Activated CD8-positive, alpha-beta memory T cell treated with anti-CD3 and anti-CD28 coated beads, Interleukin-2, amount 50 U/mL, for 1 hour (primary cell): ENCODE results near the gene TELO2.
"Not testable (repeated sequence)": the region's sequence is repeated elsewhere in the genome, so short reads cannot be mapped to it uniquely, and the experiment has no call there.

Experiments
- DNase-seq: peaks from one replicate; pipeline ENCODE4 v3.0.0-alpha.2; 2020; ENCODE audit errors: extremely low read depth

The TELO2 gene

DNA sequence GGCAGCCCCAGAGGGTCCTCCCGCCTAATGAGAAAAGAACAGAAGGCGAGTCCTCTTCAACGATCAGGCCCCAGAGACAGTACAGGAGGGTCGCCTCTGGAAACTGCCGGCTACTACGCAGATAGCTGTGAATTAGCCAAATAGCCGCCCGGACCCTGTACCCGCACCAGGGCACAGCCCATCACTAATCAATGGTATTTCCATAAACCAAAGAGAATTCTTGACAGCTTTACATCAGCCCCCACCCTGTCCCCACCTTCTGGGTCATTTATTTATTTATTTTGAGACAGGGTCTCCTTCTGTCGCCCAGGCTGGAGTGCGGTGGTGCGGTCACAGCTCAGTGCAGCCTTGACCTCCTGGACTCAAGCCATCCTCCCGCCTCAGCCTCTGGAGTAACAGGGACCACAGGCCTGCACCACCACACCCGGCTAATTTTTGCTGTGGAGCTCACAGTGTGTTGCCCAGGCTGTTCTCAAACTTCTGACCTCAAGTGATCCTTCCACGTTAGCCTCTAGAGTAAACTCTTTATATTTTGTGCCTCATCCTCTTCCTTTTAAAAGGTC is 17.5 kb upstream of the TELO2 start:
- no peak for DNase-seq

- no peak for DNase-seq
Observed at GRCh38 chr16:1477033-1477432, 16.1 kb upstream of the TELO2 start.

DNA sequence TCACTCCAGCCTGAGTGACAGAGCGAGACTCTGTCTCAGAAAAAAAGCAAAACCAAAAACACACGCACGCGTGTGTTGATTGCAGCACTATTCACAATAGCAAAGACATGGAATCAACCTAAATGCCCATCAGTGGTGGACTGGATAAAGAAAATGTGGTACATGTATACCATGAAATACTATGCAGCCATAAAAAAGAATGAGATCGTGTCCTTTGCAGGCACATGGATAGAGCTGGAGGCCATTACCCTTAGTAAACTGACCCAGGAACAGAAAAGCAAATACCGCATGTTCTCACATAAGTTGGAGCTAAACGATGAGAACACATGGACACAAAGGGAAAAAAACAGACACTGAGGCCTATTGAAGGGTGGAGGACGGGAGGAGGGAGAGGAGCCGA is 14.2 kb upstream of the TELO2 start:
- not testable (repeated sequence) for DNase-seq

DNA sequence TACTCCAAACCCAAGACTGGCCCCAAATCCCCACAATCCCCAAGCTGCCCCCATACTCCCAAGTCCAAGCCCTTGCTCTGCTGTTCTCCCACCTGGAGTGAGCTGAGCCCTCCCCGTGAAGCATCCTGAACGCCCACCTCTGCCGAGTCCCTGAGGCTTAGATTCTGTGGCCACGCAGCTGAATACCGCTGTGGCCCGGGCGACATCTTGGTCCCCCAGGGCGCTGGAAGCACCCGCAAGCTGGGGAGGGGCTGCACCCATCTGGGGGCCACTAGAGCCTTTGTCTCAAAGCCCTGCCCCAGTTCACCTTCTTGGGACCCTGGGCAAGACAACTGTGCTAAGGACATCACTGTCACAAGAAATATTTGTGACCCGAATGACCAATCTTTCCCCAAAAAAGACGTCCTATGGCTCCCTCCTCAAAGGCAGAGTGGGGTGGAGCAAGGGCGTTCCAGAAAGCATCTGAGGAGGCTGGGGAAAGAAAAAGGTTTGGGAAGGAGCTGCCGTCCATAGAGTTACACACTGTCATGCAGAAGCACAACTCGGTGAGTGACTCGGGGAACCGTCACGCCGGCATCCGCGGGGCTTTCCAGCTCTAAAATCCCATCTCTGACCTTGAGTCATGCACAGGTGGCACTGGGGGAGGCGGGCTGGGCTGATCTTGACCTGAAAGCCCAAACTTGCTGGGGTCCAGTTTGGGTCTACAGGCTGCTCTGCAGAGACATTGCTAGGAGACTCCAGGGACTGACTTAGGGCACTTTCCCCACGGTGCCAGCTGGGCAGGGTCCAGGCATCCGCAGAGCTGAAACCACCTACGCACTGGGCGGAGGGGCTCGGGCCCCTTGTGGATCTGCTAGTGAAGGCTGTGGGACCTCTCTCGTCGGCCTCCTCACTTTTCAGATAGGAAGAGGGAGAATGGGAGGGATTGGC is 11.0 kb upstream of the TELO2 start:
- DNase-seq, result no peak

DNA sequence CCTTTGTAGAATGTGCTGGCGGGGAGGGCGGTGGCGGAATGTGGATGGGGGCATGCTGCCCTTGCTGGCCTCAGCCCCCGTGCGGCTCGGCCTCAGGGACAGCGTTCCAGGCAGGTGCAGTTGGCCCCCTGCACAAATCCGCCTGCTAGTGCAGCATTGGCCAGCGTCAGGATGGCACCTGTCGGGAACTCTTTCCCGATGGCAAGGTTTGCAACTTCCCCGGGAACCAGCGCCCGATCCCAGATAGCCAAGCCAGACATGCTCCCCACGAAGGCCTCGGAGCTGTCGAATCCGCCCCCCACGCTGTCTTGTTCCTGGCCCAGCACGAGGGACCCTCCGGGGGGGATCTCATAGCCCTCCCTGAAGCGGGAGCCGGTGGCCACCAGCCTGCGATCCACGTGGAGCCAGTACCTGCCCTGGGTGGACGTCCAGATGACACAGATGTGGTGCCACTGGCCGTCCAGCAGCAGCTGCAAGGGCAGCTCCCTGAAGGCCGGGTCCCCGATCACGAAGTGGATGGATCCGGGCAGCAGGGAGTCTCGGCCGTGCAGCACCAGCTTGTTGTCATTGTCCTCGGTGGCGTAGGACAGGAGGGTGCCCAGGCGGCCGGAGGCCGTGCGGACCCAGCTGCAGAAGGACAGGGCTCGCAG is 7.2 kb upstream of the TELO2 start:
- DNase-seq, result no peak

DNA sequence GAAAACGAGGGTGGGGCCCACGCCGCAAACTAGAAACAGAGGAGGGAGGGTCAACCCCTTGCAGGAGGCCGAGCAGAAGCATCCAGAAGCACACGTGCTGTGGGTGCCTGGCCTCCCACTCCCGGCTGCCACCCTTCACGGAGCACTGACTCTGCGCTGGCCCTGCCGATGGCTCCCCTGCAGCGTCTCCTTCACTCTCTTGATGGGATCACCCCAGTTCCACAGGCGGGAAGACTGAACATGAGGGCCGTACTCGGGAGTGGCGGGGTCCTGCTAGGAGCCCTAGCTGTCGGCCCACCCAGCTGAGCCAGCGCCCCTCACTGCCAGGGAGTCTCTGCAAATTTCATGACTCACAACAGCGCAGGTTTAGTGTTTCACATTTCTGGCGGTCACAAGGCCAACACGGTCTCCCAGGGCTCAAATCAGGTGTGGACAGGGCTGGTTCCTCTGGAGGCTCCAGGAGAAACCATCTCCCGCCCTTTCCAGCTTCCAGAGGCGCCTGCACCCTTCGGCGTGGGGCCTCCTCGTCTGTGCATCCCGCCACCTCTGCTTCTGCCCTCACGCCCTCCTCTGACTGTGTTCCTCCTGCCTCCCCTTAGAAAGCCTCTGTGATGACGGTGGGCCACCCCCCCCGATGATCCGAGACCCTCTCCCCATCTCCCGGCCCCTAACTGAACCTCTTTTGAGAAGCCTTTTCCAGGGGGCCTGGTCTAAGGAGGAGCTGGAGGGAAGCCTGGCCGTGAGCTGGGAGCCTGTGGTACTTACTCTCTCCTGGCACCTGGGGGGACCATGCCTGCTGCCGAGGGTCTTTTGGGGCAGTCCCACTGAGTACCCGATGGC is 6.4 kb upstream of the TELO2 start:
- no peak for DNase-seq

- DNase-seq, result no peak
Observed at GRCh38 chr16:1487395-1488053, 5.6 kb upstream of the TELO2 start.

- DNase-seq, result no peak
Observed at GRCh38 chr16:1488054-1488601, 5.0 kb upstream of the TELO2 start.

- DNase-seq, result no peak
Observed at GRCh38 chr16:1488619-1489018, 4.5 kb upstream of the TELO2 start, which contains the start of gene PTX4. PTX4 (minus strand) TSS chr16:1488944; CDS start chr16:1488909, 35 bp downstream.

DNA sequence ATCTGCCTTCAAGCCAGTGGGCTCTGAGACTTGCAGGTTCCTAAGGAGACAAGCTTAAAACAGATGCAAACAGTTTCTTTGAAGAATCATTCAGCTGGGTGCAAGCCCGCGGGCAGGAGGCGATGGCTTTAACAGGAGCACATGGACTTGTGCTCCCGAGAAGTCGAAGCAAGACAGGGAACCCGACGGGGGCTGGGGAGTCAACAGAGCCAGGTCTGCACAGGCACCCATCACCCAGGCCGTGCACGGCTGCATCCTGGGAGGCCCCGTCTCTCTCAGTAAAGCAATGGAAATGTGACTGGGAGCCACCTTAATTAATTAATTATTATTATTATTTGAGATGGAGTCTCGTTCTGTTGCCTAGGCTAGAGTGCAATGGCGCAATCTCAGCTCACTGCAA is 4.1 kb upstream of the TELO2 start:
- no peak for DNase-seq

- no peak for DNase-seq
Observed at GRCh38 chr16:1491327-1491726, 1.8 kb upstream of the TELO2 start.

GRCh38 chr16:1492082-1492922 is 858 bp upstream of the TELO2 start:
- no peak for DNase-seq

- DNase-seq, result no peak
Observed at GRCh38 chr16:1493746-1494094, 560 bp downstream of the TELO2 start.

DNA sequence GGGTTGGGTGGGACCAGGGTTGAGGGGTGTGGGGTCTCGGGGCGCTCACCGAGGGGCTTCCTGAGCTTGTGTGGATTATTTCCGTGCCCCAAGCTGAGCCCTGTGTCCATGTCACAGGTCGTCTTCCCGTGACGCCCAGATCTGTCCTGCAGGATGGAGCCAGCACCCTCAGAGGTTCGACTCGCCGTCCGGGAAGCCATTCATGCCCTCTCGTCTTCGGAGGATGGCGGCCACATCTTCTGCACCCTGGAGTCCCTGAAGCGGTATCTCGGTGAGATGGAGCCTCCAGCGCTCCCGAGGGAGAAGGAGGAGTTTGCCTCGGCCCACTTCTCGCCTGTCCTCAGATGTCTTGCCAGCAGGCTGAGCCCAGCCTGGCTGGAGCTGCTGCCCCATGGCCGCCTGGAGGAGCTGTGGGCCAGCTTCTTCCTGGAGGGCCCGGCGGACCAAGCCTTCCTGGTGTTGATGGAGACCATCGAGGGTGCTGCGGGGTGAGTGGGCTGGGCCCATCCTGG is 1.0 kb downstream of the TELO2 start:
- DNase-seq, result no peak

GRCh38 chr16:1494711-1495110 is 1.6 kb downstream of the TELO2 start:
- DNase-seq, result no peak

DNA sequence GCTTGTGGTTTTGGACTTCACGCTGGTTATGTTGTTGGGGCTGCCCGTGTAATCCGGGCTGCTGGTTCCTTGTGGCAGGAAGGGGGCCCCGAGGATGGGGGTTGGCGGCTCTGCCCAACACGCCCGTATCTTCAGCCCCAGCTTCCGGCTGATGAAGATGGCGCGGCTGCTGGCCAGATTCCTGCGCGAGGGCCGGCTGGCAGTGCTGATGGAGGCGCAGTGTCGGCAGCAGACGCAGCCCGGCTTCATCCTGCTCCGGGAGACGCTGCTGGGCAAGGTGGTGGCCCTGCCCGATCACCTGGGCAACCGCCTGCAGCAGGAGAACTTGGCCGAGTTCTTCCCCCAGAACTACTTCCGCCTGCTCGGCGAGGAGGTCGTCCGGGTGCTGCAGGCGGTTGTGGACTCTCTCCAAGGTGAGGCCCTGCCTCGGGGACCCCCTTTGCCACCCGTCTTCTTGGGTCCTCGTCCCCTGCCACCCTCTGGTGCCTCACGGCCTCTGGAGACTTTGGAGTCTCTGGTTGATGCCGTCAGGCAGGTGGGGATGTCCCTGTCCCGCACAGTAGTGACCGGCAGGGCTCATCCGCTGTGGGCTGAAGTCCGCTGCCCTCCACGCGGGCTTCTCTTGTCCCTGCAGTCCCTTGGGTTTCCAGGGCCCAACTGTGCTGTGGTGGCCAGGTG is 2.2 kb downstream of the TELO2 start:
- DNase-seq, result no peak

DNA sequence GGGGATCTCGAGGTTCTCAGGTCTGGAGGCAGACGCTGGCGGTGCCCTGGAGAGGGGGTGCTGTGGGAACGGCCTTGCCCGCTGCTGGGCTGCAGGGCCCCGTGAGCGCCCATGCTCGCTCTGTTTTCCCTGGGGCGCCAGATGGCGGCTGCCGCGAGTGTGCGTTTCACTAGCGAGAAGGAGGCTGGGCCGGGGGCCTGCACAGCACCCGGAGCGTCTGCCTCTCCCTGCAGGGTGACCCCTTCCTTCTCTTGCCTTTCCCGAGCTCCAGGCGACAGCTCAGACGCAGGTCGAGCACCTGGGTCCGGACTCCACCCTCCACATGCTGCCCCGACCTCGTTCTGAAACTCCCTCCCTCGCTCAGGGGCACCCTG is 2.7 kb downstream of the TELO2 start:
- no peak for DNase-seq

DNA sequence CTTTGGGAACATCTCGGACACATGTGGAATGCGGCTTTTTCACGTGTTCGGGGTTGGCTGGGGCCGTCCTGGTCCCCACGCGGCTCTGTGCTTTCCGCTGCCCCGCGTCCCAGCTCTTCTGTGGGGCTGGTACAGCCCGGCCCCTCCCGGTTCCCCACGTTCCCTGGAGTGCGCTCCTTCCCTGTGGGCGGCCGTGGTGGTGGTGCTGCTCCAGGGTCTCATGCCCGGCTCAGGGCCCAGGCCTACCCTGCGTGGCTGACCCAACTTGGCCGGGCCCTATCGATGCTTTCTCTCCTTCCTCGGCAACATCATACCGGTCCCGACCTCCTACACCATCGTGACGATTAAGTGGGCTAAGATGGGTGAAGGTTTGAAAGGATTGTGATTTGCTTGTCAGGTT is 3.3 kb downstream of the TELO2 start:
- no peak for DNase-seq

- DNase-seq, result no peak
Observed at GRCh38 chr16:1497014-1497598, 3.9 kb downstream of the TELO2 start.
